Activated CD4-positive, alpha-beta T cell treated with anti-CD3 and anti-CD28 coated beads, Interleukin-2, Interleukin-6, amounts not matched to agents 100 ng/mL and 50 ng/mL, durations not matched to agents 16 hours and 8 hours (primary cell): ENCODE results near the gene PURA.

ENCODE experiments used
- DNase-seq: peaks from one replicate; pipeline ENCODE4 v3.0.0-alpha.2; 2020

The PURA gene

GRCh38 chr5:140110646-140110957, 3.3 kb upstream of the PURA start:
- no peak for DNase-seq

GRCh38 chr5:140111011-140111858, 2.7 kb upstream of the PURA start:
- no peak for DNase-seq

DNA sequence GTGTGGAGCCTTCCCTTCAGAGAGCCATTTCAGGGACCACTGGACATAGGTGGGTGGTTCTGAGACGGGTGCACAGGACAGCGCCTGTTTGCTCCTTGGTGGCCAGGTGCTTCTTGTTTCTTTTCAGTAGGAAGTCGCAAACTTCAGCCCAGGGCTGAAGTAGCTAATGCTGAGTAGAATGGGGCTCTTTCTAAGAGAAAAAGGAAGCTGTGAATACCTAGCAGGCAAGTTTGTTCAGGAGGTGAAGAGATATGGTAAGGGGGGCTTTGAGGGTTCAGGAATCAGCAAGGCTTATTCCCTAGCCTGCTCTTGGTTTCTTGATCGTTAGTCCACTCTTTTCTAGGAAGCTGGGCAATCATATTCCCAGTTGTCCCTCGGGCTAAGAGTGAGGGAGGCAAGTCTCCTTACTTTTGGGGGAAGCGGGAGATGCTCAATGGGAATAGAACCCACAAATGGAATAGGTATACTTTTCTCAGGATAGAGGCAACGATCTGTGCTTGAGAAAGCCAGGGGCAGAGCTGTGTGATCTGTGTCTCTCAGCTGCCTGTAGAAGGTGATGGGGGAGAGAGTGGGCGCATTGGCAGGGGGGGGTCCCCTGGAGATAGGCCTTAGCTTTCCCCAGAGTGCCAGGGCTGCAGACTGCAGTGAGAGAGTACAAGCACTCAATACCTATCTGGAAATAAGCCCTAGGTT, 1.9 kb upstream of the PURA start:
- DNase-seq: no peak

DNA sequence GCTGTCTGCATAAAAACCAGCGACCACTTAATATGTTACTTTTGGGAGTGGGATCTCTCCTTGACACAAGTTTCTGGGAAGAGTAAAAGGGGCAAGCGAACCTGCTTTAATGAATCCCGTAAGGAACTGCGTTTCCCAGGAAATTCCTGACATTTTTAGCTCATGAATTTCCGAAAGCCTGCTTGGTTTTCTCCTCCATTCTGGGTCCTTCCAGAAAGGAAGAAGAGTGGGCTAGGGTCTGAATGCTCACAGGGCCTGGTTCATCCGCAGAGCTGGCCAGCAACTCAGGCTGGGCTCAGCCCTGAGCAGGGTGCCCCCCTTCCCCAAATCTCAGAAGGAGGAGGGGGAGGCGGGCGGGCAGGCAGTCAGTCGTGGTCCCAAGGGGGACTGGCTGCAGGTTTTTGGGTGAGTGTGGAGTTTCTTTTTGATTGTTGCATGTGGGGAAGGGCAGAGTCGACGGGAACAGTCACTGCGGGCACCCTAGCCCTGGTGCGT, 1.2 kb upstream of the PURA start:
- DNase-seq: no peak

GRCh38 chr5:140113180-140113698, 670 bp upstream of the PURA start:
- peak; percentile 18 for DNase-seq

- peak; percentile 61 for DNase-seq
Observed at GRCh38 chr5:140114341-140115185, 654 bp downstream of the PURA start.

DNA sequence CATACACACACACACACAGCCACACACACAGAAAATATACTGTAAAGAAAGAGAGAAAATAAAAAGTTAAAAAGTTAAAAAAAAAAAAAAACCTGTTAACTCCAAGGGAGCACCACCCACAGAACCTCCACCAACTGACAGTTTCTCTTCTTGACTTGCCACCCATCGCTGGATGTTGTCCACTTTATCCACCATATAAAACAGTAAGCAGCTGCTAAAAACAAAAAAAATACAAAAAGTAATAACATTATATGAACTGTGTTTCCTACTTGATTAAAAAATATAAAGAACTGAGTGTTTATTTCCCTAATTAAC, 1.2 kb downstream of the PURA start:
- no peak for DNase-seq

DNA sequence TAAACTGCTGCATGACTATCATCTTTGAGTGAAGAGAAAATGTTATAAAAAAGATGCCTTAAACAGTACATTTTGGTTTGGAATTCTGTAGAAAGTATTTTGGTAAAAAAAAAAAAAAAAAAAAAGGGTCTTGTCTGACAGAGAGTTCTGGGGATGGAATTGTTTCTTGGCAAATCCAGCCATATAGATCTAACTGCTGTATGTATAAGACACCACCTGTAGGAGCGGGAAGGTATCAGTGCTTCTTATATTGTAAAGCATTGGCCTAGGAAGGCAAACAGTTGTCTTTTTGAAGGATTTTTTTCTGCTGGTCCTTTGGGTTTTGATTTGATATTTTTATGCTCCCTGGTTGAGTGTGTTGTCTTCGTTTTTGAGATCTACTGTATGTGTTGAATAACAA, 2.8 kb downstream of the PURA start:
- no peak for DNase-seq

GRCh38 chr5:140117523-140117922, 3.6 kb downstream of the PURA start:
- DNase-seq: no peak

DNA sequence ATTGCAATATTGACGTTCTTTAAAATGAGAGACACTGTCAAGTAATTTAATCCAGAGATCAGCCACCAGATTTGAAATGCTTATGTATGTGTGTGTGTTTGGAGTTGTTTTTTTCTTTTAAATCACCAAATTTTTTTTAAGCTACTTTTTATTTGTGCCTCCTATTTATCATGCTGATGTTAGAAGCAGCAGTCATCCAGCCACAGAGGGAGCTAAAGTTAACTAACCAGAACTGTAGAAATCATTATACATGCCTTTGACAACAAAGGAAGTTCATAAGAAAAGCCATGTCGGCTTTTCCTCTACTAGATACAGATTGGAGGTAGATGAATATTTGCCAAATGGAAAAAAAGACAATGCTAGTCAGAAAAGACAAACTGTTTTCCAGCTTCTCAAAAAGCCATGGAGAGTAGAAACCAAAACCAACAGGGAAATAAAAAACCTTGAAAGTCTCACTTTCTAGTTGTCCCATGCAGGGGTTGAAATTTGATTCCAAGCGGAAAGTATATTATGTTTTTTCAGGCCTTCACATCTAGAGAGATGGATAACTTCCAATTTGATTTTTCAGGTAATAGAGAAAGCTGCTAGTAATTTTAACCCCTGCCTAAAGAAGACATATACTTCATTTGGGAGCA, 4.5 kb downstream of the PURA start:
- no peak for DNase-seq

GRCh38 chr5:140125637-140126036, 11.7 kb downstream of the PURA start, which contains the start of gene IGIP:
IGIP (plus strand) TSS chr5:140125937; CDS start chr5:140128477, 2,540 bp downstream.
- no peak for DNase-seq

DNA sequence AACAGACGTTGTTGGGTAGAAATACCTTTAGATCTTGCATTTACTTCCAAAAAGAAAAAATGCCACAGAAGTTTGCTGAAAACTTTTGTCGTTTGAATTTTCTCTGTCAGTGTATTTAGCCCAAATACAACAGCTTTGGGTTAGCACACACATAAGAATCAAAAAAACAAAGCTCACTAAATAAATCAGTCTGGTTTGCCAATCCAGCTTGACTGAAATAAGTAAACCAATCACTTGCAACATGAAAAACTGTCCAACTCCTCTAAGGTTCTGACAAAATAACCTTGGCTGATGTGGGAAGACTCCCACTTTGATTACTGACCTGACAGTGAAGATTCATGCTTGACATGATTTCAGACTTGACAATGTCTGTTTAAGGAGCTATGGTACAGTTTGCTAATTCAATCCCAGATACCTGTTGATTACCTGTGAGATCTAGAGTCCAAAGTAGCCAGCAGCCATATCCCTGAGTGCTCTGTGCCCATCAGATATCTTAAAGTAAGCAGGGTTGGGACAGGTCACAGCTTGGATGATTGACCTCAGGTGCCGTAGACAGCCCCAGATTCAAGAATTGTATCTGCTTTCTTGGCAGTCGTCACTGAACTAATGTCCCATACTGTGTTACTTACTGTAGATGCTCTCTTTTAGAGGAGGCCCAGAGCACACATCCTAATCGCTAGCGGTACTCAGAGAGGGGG, 12.6 kb downstream of the PURA start:
- no peak for DNase-seq

- no peak for DNase-seq
Observed at GRCh38 chr5:140128376-140128775, 14.5 kb downstream of the PURA start.

GRCh38 chr5:140130949-140131733, 17.2 kb downstream of the PURA start:
- DNase-seq: no peak

GRCh38 chr5:140131967-140132409, 18.1 kb downstream of the PURA start:
- DNase-seq: peak; percentile 20

DNA sequence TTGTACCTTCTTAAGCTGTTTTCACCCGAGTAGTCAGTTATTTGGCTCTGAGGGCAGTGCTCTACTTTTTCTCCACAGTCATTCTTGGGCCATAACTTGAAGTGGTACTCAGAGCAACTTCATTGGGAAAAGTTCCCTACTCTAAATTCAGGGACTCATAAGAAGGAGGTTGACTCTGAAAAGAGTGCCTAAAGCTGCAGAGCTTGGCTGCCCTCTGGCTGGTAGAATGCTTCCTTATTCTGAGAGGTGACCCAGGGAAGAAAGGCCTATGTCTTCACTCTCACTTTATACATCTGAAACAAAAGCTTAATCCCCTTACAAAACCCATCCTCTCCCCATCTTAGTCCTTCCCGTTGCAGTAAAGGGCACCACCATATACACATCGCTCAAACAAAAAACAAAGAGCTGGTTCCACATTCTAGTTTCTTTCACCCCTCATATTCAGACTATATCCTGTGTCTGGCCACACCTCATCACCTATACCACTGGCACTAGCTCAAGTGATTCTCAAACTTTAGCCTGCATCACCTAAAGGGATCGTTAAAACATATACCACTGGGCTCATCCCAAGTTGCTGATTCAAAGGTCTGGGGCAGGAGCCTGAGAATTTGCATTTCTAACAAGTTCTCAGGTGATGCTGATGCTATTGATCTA, 19.7 kb downstream of the PURA start:
- no peak for DNase-seq

DNA sequence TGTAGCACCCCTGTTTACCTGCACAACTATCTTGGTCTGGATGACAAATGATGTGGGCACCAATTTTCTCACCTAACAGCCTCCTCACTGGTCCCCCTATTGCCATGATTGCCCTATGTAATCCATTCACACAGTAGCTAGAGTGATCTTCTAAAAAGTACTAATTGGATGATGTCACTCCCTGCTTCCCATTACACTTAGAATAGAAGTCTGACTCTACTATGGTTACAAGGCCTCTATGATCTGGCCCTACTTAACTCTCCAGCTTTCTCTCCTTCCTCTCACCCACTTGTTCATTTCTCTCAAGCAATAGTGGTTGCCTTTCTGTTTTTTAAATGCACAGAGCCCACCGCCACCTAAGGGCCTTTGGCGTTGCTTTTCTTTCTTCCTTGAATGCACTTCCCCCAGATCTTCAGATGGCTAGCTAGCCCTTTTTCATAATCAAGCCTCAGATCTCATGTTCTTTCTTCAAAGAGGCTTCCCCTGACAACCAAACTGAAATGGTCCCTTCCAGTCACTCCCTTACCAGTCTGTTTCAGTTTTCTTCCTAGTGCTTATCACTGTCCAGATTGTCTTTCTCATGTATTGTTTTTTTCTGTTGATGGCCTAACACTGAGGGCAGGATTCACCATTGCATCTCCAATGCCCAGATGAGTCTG, 20.5 kb downstream of the PURA start:
- no peak for DNase-seq

DNA sequence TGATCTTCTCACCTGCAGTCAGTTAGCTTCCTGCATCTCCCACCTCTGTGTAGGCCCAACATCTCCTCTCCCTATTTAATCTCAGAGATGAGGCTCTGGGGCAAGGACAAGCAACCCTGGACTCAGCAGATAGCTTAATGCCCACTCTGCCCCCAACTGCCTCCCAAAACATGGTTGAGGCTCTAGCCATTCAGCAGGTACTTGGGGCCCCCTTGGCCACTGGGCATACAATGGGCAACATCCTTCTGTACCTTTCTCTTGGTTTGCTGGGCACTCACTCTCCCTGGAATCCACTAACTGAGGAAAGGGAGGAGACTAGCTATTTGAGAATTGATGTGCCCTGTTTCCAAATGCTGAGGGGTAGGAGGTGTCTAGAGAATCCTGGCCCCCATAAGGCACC, 21.2 kb downstream of the PURA start:
- DNase-seq: no peak

GRCh38 chr5:140136624-140137023, 22.7 kb downstream of the PURA start:
- DNase-seq: no peak

DNA sequence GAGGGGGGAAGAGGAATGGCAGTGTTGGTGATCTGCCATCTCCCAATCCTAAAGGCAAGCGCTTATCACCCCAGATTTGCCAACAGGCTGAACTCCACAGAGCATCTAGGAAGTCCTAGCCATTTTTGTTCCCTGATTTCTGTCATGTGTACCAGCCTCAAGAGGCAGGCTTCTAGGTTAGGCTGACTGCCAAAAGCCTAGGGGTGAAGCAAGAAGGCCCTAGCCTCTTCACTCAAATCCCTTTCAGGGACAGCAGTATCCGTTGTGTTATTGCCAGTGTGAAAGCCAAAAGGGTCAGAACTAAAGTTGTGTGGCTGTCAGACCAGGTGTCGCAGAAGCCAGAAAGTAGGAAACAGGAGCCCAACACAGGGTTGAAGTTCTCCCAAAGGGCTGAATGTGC, 26.5 kb downstream of the PURA start:
- DNase-seq: no peak
